Stimulated activated CD4-positive, alpha-beta T cell treated with anti-CD3 and anti-CD28 coated beads, TNF-alpha, amount 100 ng/mL, for 1 hour (primary cell): ENCODE results near the gene RGMB.
A peak's percentile ranks its signal among the peaks of the same experiment; 100 is the strongest.

Experiments used
- DNase-seq, 3 donors: peaks; one replicate each; pipeline ENCODE4 v3.0.0-alpha.2; 2020; ENCODE audit warnings: low read depth in 3 of 3, low spot score in 1 of 3

Gene RGMB

GRCh38 chr5:98767581-98767980 lies 5.9 kb upstream of the RGMB start:
- no peak for DNase-seq

GRCh38 chr5:98768160-98768959 lies 5.1 kb upstream of the RGMB start:
- DNase-seq: no peak

GRCh38 chr5:98768960-98769209 lies 4.6 kb upstream of the RGMB start:
- no peak for DNase-seq

GRCh38 chr5:98769210-98769958 lies 4.1 kb upstream of the RGMB start:
- DNase-seq: peak in 1 of 3 donors; percentile 44

- no peak for DNase-seq
Measured at GRCh38 chr5:98769959-98770208, 3.6 kb upstream of the RGMB start.

- DNase-seq: peak in 1 of 3 donors; percentile 18
Measured at GRCh38 chr5:98770209-98770910, 3.1 kb upstream of the RGMB start.

GRCh38 chr5:98770911-98771322 lies 2.5 kb upstream of the RGMB start:
- no peak for DNase-seq

GRCh38 chr5:98771382-98772109 lies 1.9 kb upstream of the RGMB start:
- no peak for DNase-seq

- DNase-seq: peak in 2 of 3 donors; percentile 26 to 31
Measured at GRCh38 chr5:98772415-98773213, 849 bp upstream of the RGMB start.

GRCh38 chr5:98773214-98773463 lies 324 bp upstream of the RGMB start:
- no peak for DNase-seq

GRCh38 chr5:98774192-98775033 lies 950 bp downstream of the RGMB start:
- DNase-seq: peak in 1 of 3 donors; percentile 24

GRCh38 chr5:98775246-98776065 lies 2.0 kb downstream of the RGMB start:
- no peak for DNase-seq

GRCh38 chr5:98776066-98776705 lies 2.7 kb downstream of the RGMB start:
- no peak for DNase-seq

- DNase-seq: no peak
Measured at GRCh38 chr5:98777295-98777694, 3.8 kb downstream of the RGMB start.

GRCh38 chr5:98779264-98779877 lies 5.9 kb downstream of the RGMB start:
- no peak for DNase-seq

- DNase-seq: no peak
Measured at GRCh38 chr5:98780390-98780789, 6.9 kb downstream of the RGMB start.

- DNase-seq: no peak
Measured at GRCh38 chr5:98781520-98781919, 8.1 kb downstream of the RGMB start.

GRCh38 chr5:98781964-98782363 lies 8.5 kb downstream of the RGMB start:
- DNase-seq: no peak
